Measurements from ENCODE around the gene ZFP91.

Gene ZFP91

DNA sequence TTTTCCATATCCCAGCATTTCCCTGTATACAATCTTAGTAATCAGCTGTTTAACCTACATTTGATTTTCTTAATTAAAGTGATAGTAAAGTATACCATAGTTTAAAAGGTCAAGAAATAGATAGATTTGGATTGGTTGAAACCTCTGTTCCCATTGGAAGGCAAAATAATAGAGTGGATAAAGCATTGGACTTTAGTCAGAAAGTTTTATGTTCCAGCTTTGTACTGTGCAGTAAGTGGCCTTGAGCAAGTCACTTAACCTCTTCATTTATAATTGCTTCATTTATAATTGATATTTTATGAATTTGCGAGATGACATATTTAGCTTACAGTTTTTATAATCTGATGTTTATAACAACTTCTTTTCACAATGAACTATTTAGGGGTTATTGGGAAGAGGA lies 3.6 kb downstream of the ZFP91 start:
- DNase-seq (ENCODE audit: low read depth in 1 of 2, low spot score in 1 of 2), result no peak

DNA sequence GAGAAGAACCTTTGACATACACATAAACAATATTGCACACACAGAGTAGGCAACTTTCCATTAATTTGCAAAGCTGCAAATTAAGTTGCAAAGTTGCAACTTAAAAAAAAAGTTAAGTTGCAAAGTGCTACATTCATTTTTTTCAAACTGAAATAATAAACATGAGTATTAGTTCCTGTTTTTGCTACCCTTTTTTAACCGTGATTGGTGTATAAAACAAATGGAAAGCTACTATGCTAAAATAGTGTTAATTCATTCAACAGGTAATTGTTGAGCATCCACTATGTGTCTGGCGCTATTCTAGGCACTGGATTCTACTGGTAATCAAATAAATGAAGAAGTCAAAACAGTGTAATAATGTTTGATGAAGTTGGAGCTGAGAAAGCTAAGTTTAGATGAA lies 8.1 kb downstream of the ZFP91 start:
- DNase-seq (ENCODE audit: low read depth in 1 of 2, low spot score in 1 of 2), result no peak

DNA sequence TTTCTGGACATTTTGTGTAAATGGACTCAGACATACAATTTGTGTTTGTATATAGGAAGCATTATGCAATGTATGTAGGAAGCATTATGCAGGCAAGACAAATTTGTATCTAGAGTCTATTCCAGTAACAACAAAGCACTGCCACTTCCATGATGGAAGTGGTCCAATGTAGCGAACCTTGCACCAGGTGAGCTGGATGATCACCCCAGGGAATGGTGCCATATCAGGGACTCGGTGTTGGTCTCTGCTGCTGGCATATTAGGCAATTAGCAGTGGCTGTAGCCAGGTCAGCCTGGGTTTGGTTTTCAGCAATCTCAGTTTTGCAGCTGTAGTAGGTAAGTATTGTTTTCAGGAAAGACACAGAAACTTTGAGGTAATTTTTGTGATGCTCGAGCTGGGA lies 12.8 kb downstream of the ZFP91 start:
- no peak for DNase-seq (ENCODE audit: low read depth in 1 of 2, low spot score in 1 of 2)

DNA sequence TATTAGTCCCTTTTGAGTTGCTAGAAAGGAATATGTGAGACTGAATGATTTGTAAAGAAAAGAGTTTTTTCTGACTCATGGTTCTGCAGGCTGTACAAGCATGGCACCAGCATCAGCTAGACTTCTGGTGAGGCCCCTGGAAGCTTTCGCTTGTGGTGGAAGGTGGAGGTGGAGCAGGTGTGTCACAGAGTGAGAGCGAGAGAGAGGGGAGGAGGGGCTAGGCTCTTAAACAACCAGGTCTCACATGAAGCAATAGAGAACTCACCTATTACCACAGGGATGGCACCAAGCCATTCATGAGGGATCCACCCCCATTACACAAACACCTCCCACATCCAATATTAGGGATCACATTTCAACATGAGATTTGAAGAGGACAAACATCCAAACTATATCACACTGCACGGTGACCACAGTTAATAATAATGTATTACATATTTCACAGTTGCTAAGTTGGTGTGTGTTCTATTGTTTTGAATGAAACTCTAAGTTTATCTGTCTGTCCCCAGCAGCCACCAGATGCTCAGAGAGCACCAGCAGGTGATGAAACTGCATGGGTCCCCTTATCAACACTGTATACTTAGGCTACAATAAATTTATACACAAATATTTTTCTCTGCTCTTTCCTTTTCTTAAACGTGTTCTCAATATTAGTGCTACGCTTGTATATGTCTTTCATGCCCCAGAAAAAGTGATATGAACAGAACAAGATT lies 14.1 kb downstream of the ZFP91 start:
- DNase-seq (ENCODE audit: low read depth in 1 of 2, low spot score in 1 of 2), result peak; percentile 20 to 47

DNA sequence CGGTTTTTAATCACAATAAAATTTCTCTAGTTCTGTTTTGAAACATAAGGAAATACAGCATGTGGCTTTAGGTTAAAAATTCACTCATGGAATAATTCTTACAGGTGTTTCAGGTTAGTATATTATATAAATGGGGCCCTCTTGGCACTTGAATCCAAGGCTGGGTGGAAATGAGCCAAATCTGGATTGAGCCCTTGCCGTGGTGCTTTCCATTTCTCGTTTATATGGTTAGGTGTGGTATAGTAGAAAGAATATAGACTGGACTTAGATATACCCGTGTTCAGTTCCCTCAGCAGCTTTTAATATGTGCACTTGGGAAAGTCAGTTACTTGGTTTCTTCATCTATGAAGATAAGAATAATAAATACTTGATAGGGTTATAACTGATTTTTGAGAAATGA lies 16.0 kb downstream of the ZFP91 start:
- DNase-seq (ENCODE audit: low read depth in 1 of 2, low spot score in 1 of 2), result no peak

DNA sequence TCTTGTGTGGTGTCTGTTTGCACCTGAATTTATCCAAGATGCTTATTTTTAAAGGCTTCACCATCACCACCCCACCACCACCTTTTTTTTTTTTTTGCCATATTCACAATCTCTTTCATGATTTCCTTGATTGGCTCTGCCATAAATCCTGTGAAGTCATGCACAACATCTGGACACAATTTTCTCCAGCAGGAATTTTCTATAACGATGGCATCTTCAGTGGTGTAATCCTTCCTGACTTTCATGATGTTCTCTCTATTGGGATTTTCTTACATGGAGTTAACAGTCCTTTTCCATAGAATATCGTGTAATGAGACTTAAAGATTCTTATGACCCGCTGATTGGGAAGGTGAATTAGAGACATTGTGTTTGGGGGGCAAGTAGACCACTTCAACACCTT lies 17.8 kb downstream of the ZFP91 start:
- no peak for DNase-seq (ENCODE audit: low read depth in 1 of 2, low spot score in 1 of 2)

DNA sequence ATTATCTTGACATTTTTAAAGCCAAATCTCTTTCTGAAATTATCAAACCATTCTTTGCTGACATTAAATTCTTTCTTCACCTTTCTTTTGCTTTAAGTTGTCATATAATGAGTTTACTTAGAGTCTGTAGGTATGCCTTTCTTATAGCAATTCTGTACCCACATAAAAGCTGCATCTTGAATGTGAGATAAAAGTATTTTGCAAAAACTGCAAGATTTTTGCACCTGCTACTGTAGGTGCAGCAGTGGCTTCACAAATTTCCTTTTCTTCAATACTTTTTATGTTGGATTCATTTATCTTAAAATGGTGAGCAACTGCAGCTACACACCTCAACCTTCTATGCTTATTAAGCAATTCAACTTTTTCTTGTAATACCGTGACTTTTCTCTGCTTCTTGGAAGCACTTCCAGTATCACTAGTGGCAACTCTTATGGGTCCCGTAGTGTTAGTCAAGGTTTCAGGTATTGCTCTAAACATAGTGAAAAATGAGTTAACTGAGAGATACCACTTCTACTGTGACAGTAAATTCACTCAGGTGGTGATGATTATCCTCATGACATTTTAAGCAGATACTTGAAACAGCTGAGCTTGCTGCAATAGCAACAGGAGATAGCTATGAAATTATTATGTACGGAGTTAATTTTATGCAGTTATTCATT lies 18.8 kb downstream of the ZFP91 start:
- DNase-seq (ENCODE audit: low read depth in 1 of 2, low spot score in 1 of 2), result no peak

DNA sequence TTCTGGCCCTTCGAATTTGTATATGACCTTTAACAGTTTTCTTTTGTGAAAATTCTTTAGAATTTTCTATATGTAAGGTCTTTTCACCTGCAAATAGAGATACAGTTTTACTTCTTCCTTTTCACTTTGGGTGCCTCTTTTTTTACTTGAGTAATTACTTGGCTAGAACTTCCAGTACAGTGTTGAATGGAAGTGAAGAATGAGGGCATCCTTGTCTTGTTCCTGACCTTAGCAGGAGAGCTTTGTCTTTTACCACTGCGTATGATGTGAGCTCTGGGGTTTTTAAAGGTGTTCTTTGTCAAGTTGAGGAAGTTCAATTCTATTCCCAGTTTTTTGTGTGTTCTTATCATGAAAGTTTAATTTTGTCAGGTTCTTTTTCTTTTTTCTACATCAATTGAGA lies 21.6 kb downstream of the ZFP91 start:
- no peak for DNase-seq (ENCODE audit: low read depth in 1 of 2, low spot score in 1 of 2)

DNA sequence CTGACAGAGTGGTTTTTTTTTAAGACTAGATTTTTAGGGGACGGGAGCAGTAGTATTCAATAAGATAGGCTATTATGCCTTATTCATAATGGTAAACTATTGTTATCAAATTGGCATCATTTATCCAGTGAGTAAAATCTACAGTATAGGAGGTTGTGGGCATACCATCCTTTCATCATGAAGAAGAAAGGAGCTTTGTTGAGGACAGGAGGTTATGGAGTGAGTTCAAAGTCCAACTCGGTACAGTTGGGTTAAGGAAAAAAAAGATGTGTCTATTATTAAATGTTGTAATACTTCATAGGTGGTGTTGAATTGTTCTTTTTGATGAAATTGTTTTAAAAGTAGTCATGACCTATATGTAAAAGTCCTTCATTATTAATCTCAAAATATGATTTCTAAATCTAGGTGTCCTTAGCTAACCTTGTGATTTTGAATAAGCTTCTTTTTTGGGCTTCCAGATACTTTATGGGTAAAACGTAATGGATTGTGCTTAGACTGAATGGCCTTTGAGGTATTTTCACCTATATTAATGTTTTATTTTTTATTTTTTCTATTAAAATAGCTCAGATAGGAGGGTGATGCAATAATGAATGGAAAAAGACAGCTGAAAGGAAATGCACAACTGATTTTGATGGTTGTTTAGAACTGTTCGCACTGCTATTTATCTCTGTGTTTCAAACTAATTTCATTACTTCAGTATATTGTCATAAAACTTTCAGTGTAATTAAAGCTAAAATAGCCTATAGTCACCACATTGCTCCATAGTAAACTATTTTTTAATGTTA lies 28.3 kb downstream of the ZFP91 start:
- no peak for DNase-seq (ENCODE audit: low read depth in 1 of 2, low spot score in 1 of 2)

DNA sequence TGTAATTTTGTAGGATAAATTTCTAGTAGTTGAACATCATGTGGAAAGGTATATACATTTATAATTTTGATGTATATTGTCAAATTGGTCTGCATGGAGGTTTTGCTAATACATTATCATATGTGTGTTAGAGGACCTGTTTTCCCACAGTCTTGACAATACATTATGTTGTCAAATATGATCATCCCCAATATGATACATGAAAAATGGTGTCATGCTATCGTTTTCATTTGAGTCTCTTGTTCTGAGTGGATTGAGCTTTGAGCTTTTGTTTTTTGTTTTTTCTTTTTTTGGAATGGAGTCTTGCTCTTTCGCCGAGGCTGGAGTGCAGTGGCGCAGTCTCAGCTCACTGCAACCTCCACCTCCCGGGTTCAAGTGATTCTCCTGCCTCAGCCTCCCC lies 29.5 kb downstream of the ZFP91 start:
- DNase-seq (ENCODE audit: low read depth in 1 of 2, low spot score in 1 of 2), result no peak

DNA sequence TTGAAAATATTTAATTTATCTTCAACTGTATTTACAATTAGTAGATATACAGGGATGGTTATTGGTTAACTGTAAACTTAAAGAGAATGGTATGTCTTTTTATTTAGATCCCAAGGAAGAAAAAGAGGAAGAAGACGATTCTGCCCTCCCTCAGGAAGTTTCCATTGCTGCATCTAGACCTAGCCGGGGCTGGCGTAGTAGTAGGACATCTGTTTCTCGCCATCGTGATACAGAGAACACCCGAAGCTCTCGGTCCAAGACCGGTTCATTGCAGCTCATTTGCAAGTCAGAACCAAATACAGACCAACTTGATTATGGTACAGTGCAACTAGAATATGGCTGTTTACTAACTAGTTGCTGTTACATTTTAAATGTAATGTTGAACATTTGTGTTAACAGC lies 30.9 kb downstream of the ZFP91 start:
- no peak for DNase-seq (ENCODE audit: low read depth in 1 of 2, low spot score in 1 of 2)

DNA sequence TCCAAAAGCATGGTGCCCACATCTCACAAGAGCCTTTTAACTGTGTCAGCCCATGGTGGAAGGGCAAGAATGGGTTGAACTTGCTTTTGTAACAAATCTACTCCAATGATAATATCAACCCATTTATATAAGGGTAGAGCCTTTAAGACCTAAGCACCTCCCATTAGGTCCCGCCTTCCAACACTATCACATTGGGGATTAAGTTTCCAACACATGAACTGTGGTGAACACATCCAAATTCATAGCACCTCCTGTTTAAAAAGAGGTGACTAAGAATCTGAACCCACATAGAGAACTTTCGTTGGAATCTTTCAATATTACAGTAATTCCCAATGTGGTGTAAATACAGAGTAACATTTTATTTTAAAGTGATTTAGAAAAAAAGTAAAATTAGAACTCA lies 34.4 kb downstream of the ZFP91 start:
- no peak for DNase-seq (ENCODE audit: low read depth in 1 of 2, low spot score in 1 of 2)

DNA sequence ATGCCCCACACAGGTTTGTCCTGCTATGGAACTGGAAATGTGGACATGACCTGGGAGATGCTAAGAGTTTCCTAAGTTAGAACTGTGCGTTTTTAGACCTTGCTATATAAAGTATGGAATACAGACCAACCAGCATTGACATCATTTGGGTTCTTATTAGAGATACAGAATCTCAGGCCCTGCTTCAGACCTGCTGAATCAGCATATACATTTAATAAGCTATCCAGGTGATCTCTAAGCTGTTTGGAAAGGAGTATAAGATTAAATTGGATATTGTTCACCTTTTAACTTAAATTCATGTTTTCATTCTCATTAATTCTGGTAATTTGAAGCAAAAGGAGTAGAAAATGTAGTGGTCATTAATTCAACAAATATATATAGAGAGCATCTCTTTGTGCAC lies 36.7 kb downstream of the ZFP91 start:
- DNase-seq (ENCODE audit: low read depth in 1 of 2, low spot score in 1 of 2), result no peak

DNA sequence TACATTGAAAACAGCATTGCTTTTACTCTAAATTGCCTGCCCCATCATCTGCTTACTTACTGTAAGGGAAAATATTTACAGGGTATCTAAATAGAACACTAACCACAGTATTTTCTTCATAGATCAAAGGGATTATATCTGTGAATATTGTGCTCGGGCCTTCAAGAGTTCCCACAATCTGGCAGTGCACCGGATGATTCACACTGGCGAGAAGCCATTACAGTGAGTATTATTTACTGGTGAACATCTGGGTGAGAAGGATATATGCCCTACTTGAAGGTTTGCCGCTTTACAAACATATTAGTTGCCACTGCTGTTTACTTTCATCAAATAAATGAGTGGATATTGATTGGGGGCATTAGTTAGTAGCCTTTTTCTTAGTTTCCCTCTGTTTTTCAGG lies 37.7 kb downstream of the ZFP91 start:
- no peak for DNase-seq (ENCODE audit: low read depth in 1 of 2, low spot score in 1 of 2)

DNA sequence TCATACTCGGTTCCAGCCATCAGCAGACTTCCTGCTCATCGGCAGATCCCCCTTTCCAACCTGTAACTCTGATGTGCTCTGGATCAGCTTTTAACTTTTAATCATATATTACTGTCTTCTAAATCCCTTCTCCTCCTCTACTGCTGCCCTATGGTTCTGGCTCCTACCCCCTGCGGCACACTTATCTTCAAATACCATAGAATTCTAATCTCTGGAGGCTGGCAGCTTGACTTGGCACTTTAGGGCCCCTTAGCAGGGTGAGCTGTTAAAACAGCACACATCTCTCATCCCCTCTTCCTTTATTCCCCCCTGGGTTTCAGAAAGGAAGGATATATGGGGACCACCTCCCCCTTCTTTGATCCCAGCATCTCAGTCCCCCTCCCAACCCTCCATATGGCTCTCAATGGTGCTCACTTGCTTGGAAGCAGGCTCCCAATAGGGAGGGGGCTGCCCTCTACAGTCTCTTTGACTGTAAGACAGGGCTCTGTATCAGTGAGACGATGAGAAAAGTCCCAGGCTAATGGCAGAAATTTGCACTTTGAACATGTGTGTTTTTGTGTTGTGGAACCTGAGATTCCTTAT lies 39.2 kb downstream of the ZFP91 start:
- no peak for DNase-seq (ENCODE audit: low read depth in 1 of 2, low spot score in 1 of 2)

DNA sequence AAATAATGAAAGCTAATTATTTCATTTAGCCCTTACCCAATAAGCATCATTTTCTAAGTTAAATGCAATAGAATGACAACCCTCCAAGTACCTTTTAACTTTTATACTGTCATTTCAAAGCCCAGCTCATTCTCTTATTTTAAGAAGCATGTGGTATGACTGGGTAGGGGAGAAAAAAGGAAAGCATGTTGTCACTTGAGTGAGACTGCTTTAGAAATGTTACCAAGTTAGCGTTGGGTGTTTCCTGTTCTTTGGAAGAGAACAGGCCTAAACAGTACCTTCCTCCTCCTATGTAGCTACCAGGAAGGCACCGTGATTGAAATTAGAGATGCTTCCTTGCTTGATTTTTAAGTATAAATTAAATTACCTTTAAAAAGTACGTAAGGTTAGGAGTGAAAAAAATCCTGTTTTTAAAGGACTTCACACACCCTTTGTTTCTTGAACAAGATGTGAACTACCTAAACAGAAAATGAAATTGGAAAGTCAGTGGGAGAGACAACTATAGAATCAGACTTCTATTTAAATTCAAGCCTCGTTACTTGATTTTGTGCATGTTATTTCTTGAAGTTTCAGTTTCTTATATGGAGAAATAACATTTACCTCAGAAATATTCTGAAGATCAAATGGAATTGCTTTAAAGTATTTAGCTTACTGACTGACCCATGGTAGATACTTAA lies 42.9 kb downstream of the ZFP91 start:
- no peak for DNase-seq (ENCODE audit: low read depth in 1 of 2, low spot score in 1 of 2)

DNA sequence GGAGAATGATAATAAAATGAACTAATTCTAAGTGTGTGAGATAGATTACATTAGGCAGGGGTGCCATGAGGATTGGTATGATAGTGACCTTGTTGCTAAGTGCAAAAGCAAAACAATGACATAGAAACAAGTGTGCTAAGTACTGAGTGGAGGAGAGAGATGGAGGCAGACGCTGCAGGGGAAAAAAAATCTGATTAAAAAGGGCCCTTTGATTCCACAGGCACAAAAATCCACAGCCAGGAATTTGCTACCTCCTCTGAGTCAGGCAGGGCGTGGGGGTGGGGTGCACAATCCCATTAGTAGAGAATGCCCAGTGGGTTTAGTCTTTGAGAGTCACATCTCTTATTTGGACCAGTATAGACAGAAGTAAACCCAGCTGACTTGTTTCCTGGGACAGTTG lies 43.5 kb downstream of the ZFP91 start, which contains the start of gene CNTF:
Gene CNTF (plus strand): TSS at position 322 of the 400 bp plus-strand sequence. CDS start 88 bp downstream, outside the sequence.
- DNase-seq (ENCODE audit: low read depth in 1 of 2, low spot score in 1 of 2), result no peak

DNA sequence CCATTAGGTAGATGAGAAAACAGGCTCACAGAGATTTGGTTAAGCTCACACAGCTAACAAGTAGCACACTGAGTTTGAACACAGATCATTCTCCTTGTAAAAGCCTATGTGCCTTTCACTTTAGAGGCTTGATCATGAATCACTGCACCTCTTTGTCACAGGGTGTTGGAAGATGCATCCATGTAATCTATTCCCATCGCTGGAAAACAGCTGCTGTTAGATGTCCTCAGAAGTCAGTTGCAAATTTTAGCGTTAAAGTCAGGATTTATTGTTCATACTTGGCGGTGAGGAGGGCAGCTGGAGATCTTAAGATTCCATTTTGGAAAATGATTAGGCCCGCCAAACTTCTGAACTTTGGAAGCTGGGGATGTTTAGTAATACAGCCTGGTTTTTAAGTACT lies 46.2 kb downstream of the ZFP91 start:
- no peak for DNase-seq (ENCODE audit: low read depth in 1 of 2, low spot score in 1 of 2)

DNA sequence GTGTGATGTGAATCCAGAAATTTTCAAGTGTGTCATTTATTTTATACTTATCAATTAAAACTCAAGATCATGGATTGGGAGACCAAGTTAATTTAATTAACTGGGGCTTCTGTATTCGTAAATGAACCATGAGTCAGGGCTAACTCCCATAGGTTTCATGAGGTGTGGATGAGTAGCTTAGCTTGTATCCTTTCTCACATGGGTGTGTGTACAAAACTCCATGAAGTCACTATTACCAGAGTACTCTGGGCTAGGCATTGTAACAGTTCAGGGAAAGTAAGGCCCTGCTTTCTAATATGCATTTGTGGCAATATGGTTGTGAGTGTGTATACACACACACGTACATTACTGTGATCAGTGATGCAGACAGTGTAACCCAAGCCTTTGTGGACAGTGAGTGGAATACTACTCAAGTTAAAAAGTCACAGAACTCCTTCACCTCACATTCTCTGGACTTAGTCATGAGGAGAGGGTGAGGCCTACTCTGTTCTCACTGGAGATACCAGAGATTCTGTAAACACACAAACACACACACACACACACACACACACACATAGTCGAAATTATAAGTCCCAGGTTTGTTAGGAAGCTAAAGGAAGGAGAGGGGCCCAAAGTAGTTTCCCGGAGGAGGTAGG lies 47.1 kb downstream of the ZFP91 start:
- DNase-seq (ENCODE audit: low read depth in 1 of 2, low spot score in 1 of 2), result no peak

DNA sequence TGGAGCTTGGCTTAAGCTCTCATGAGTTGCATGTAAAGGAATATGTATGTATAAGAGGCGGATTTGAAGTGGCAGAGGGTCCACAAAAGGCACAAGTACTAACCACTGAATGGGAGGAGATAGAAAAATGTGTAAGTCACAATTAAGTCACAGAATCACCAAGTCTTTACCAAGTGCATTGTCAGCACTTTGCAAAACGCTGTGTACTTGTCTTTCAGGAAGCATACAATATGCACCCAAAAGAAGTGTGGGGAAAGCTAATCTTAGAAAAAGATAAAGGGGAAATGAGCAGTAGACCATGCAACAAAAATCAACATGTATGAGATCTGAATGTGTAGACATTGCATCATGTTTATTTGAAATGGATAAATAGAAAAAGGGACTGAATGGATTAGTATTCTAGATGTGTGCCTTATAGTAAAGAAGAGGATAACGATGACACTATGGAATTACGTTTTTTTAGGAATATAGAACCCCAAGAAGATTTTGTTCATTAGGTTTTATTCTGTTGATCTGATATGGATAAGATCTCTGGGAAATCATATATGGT lies 48.1 kb downstream of the ZFP91 start:
- no peak for DNase-seq (ENCODE audit: low read depth in 1 of 2, low spot score in 1 of 2)

DNA sequence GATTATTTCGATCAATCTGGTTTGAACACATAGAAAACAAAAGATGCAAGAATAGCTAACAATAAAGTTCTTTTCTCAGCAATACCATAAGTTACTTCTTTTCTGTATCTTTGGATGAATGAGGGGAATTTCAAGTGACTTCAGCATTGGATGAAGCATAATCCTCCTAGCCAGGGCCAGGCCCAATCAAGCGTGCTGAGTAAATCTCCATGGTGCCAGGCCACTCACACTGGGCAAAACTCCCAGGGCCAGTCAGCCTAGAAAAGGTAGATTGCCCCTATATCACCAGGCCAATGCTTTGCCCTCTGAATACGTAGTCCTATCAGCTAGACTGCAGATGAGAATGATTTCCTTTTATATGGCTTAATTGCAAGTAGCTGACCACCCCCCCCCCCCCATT lies 49.6 kb downstream of the ZFP91 start:
- DNase-seq (ENCODE audit: low read depth in 1 of 2, low spot score in 1 of 2), result no peak
